Transverse colon (tissue), 4 donors: ENCODE data around the gene PCSK6. TPM values are rescaled to one million over a fixed set of nuclear protein-coding genes. Genes with fewer than 3 reads are reported as not detected.
A peak's percentile ranks its signal among the peaks of the same experiment; 100 is the strongest.

Experiments used
- DNase-seq: peaks from one replicate; pipeline ENCODE4 v3.0.0-alpha.2; 2019
- H3K27ac ChIP-seq, 4 donors: fragments of 200-600 bp; sonication (generic); 2 replicates each; pipeline ENCODE4 v1.5.1; 2016 to 2018; ENCODE audit warnings: inconsistent platforms in 4 of 4
- H3K27me3 ChIP-seq: fragments of 200-600 bp; sonication (generic); 2 replicates; pipeline ENCODE4 v1.5.1; 2017; ENCODE audit warnings: inconsistent platforms
- H3K36me3 ChIP-seq, 4 donors: fragments of 200-600 bp; sonication (generic); 2 replicates each; pipeline ENCODE4 v1.5.1; 2017 to 2019; ENCODE audit warnings: inconsistent platforms in 4 of 4
- H3K4me1 ChIP-seq, 4 donors: fragments of 200-600 bp; sonication (generic); 2 replicates each; pipeline ENCODE4 v1.5.1; 2017 to 2020; ENCODE audit warnings: inconsistent platforms in 4 of 4
- H3K4me3 ChIP-seq, 4 donors: fragments of 200-600 bp; sonication (generic); 1 replicate in 1 of 4; 2 replicates in 3 of 4; pipeline versions ENCODE4 v1.5.1 to v1.6.1; 2017 to 2019; ENCODE audit warnings: inconsistent platforms in 4 of 4
- H3K9me3 ChIP-seq, 2 donors: fragments of 200-600 bp; sonication (generic); 2 replicates each; pipeline ENCODE4 v1.5.1; 2017 to 2019; ENCODE audit warnings: inconsistent platforms in 2 of 2
- CTCF ChIP-seq, 5 experiments: fragments of 200-600 bp in 3 of 5; fragments of 450-650 bp in 2 of 5; sonication (generic) in 3 of 5; IDR thresholded peaks; 1 replicate in 2 of 5; 2 replicates in 3 of 5; pipeline ENCODE4 v1.5.1; 2016 to 2017; ENCODE audit warnings: antibody characterized with exemption in 5 of 5, inconsistent platforms in 3 of 5, mild to moderate bottlenecking in 2 of 5, moderate library complexity in 1 of 5
- EP300 ChIP-seq: sonication (generic); formaldehyde crosslinking; IDR thresholded peaks from one replicate; pipeline ENCODE4 v1.6.1; 2017; ENCODE audit warnings: antibody characterized with exemption, low read depth
- POLR2A ChIP-seq: fragments of 450-650 bp; IDR thresholded peaks from one replicate; pipeline ENCODE4 v1.6.1; 2016; ENCODE audit warnings: antibody characterized with exemption, mild to moderate bottlenecking, moderate library complexity
- POLR2AphosphoS5 ChIP-seq, 3 donors: sonication (generic); formaldehyde crosslinking; IDR thresholded peaks; one replicate each; pipeline ENCODE4 v1.6.1; 2016; ENCODE audit warnings: antibody characterized with exemption in 3 of 3
- WGBS, 2 donors: methylation state at CpG; one replicate each; pipeline ENCODE4 v1.1.5; 2018; ENCODE audit warnings: low coverage in 1 of 2; 5-methylcytosine and 5-hydroxymethylcytosine counted together
- in situ Hi-C, 4 donors: fragments of 200-750 bp; cut with MboI; loops; one replicate each; pipeline versions ENCODE4 v1.15.0 to v1.15.1; 2017; ENCODE audit warnings: low sequenced_read_pairs in 3 of 4, low pct_ligation_motif_present in 1 of 4, low pct_unique_long_range_greater_than_20kb in 1 of 4
- intact Hi-C: fragments of 100-400 bp; cut with DNase I; formaldehyde crosslinking; loops from one replicate; pipeline ENCODE4 v1.15.1; 2023; ENCODE audit warnings: low total_unique reads
- total RNA-seq, 4 donors: library from RNA; depleted of rRNA; stranded (reverse); fragments of >200 nt; gene quantifications; one replicate each; pipeline ENCODE4 v1.1.0, GENCODE V29; 2016

Gene PCSK6
- total RNA-seq, 4 donors from 2014 or later = 20.3 to 119 (median 49.7) TPM

GRCh38 chr15:101533371-101534140, 44.0 kb upstream of the PCSK6 start:
- no peak for DNase-seq
- no peak overlapping the region for H3K4me3 ChIP-seq
- H3K27ac ChIP-seq = no peak overlapping the region
- intact Hi-C loops = no loop called here
- TF ChIP-seq EP300 (no peak), POLR2AphosphoS5 (IDR thresholded peaks at IDR 0.05) (no peak), CTCF (IDR thresholded peaks at IDR 0.05) (no peak), POLR2A (no peak)
- in situ Hi-C loops = no loop called here
- WGBS, 2 donors = 81 to 84% methylated on average over 3 to 13 of the region's 13 CpGs
- no peaks in the 10 kb centered on the region for H3K36me3 ChIP-seq
- no peaks in the 10 kb centered on the region for H3K9me3 ChIP-seq
- H3K27me3 ChIP-seq = no peaks in the 10 kb centered on the region
- peaks cover 6 to 13% (median 7%) of the 10 kb centered on the region in 4 donors for H3K4me1 ChIP-seq

- TF ChIP-seq POLR2A = no peak
- TF ChIP-seq POLR2AphosphoS5 (IDR thresholded peaks at IDR 0.05) = no peak
- no peak for TF ChIP-seq EP300
- TF ChIP-seq CTCF (IDR thresholded peaks at IDR 0.05) = no peak
- Histone ChIP-seq H3K4me3 (no peak overlapping the region), H3K27me3 (no peaks in the 10 kb centered on the region), H3K9me3 (no peaks in the 10 kb centered on the region), H3K36me3 (no peaks in the 10 kb centered on the region), H3K27ac (no peak overlapping the region), H3K4me1 (peaks cover 13 to 20% (median 14%) of the 10 kb centered on the region in 4 donors)
- no peak for DNase-seq
- WGBS, 2 donors = 93% methylated on average over 5 of the region's 6 CpGs; no CpG with 5 or more reads in 1 of the 2 donors
- in situ Hi-C loops = no loop called here
- intact Hi-C loops = no loop called here
Observed at GRCh38 chr15:101532865-101533264, 43.4 kb upstream of the PCSK6 start.

- H3K27me3 ChIP-seq = no peaks in the 10 kb centered on the region
- DNase-seq = no peak
- in situ Hi-C loops = no loop called here
- WGBS, 2 donors = 75% methylated on average over 13 of the region's 13 CpGs; no CpG with 5 or more reads in 1 of the 2 donors
- H3K27ac ChIP-seq = no peak overlapping the region
- H3K9me3 ChIP-seq = no peaks in the 10 kb centered on the region
- TF ChIP-seq CTCF (IDR thresholded peaks at IDR 0.05) = no peak
- no peak for TF ChIP-seq POLR2AphosphoS5 (IDR thresholded peaks at IDR 0.05)
- TF ChIP-seq EP300 = no peak
- TF ChIP-seq POLR2A = no peak
- H3K36me3 ChIP-seq = no peaks in the 10 kb centered on the region
- H3K4me3 ChIP-seq = no peak overlapping the region
- intact Hi-C loops = no loop called here
- peaks cover 22 to 33% (median 27%) of the 10 kb centered on the region in 4 donors for H3K4me1 ChIP-seq
Observed at GRCh38 chr15:101531170-101531569, 41.7 kb upstream of the PCSK6 start.

- peak; percentile 27 for DNase-seq
- H3K27ac ChIP-seq = no peak overlapping the region
- H3K9me3 ChIP-seq = no peaks in the 10 kb centered on the region
- in situ Hi-C loops = no loop called here
- H3K4me3 ChIP-seq = no peak overlapping the region
- TF ChIP-seq CTCF (IDR thresholded peaks at IDR 0.05) = no peak
- H3K36me3 ChIP-seq = no peaks in the 10 kb centered on the region
- H3K4me1 ChIP-seq = peaks cover 22 to 33% (median 27%) of the 10 kb centered on the region in 4 donors
- H3K27me3 ChIP-seq = no peaks in the 10 kb centered on the region
- WGBS, 2 donors = 84% methylated on average over 17 of the region's 17 CpGs; no CpG with 5 or more reads in 1 of the 2 donors
- intact Hi-C loops = no loop called here
Observed at GRCh38 chr15:101530224-101530958, 40.9 kb upstream of the PCSK6 start.
